ENCODE results near the gene SBNO2. TPM values are rescaled to one million over a fixed set of nuclear protein-coding genes. Genes with fewer than 3 reads are reported as not detected.

Gene SBNO2
- total RNA-seq, 1 donor from 2014 or later: 32.5 TPM

DNA sequence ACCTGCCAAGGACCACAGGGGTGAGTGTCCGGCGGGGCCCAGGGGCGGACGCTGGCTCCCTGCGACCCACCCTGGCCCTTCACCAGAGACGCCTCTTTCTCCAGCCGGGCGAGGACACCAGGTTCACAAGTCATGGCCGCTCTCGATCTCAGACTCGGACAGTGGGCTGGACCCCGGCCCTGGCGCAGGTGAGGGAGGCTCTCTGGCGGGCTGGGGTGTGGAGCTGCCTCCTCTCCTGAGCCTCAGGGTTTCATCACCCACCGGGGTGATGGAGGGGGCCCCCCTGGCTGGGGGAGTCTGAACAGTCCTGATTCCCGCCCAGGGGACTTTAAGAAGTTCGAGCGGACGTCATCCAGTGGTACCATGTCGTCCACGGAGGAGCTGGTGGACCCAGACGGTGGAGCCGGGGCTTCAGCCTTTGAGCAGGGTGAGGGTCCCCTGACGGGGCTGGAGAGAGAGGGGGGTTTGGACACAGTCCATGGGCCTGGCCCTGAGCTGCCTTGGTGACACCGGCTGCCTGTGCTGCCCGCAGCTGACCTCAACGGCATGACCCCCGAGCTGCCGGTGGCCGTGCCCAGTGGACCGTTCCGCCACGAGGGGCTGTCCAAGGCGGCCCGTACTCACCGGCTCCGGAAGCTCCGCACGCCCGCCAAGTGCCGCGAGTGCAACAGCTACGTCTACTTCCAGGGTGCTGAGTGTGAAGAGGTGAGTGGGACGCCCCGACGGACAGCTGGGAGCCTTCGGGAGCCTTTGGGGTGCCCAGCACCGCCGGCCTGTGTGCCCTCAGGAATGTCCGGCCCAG lies 93.5 kb downstream of the SBNO2 start:
- no peak for DNase-seq (ENCODE audit: low read depth, low spot score)
- H3K27me3 Mint-ChIP-seq (ENCODE audit: low read depth): peaks cover 14% of the 10 kb centered on the region
- H3K9me3 Mint-ChIP-seq: no peaks in the 10 kb centered on the region
- no peak overlapping the region for H3K4me3 Mint-ChIP-seq
- no peak overlapping the region for H3K27ac Mint-ChIP-seq (ENCODE audit: unreplicated experiment)
- peaks cover 3% of the 10 kb centered on the region for H3K4me1 Mint-ChIP-seq
- TF ChIP-seq, protein P1, sequence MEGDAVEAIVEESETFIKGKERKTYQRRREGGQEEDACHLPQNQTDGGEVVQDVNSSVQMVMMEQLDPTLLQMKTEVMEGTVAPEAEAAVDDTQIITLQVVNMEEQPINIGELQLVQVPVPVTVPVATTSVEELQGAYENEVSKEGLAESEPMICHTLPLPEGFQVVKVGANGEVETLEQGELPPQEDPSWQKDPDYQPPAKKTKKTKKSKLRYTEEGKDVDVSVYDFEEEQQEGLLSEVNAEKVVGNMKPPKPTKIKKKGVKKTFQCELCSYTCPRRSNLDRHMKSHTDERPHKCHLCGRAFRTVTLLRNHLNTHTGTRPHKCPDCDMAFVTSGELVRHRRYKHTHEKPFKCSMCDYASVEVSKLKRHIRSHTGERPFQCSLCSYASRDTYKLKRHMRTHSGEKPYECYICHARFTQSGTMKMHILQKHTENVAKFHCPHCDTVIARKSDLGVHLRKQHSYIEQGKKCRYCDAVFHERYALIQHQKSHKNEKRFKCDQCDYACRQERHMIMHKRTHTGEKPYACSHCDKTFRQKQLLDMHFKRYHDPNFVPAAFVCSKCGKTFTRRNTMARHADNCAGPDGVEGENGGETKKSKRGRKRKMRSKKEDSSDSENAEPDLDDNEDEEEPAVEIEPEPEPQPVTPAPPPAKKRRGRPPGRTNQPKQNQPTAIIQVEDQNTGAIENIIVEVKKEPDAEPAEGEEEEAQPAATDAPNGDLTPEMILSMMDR (conservative IDR thresholded peaks at IDR 0.05): no peak
- no peaks in the 10 kb centered on the region for H3K36me3 Mint-ChIP-seq (ENCODE audit: low read depth)

DNA sequence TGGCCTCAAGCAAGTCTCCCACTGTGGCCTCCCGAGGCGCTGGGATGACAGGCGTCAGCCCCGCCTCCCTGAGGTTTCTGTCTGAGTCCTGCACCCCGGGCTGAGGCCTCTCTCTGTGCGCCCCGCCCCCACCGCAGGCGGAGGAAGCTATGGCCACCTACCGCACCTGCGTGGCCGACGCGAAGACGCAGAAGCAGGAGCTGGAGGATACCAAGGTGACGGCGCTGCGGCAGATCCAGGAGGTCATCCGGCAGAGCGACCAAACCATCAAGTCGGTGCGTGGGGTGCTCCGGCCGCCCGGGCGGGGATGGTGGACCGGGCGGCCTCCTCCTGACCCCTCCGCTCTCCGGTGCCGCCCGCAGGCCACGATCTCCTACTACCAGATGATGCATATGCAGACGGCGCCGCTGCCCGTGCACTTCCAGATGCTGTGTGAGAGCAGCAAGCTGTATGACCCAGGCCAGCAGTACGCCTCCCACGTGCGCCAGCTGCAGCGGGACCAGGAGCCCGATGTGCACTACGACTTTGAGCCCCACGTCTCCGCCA lies 94.4 kb downstream of the SBNO2 start:
- Mint-ChIP-seq H3K9me3 (no peaks in the 10 kb centered on the region), H3K36me3 (ENCODE audit: low read depth) (no peaks in the 10 kb centered on the region), H3K27me3 (ENCODE audit: low read depth) (peaks cover 16% of the 10 kb centered on the region), H3K27ac (ENCODE audit: unreplicated experiment) (no peak overlapping the region), H3K4me1 (peaks cover 3% of the 10 kb centered on the region), H3K4me3 (no peak overlapping the region)
- DNase-seq (ENCODE audit: low read depth, low spot score): no peak
- TF ChIP-seq, protein P1 (conservative IDR thresholded peaks at IDR 0.05): no peak

DNA sequence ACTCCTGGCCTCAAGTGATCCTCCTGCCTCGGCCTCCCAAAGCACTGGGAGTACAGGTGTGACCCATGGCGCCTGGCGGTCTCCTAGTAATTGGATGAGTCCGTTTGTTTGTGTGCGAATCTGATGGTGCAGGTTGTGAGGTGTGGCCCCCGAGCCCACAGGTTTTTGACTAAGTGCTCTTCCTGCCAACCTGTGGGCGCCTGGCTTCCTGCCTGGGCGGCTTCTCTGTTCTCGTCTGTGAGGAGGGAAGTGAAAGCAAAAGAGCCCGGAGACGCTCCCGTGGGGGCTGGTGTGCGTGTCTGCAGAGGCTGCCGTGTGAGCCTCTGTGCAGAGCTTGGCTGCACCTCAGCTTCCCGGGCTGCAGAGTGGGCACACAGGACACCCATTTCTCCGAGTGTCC lies 97.1 kb downstream of the SBNO2 start:
- no peaks in the 10 kb centered on the region for H3K36me3 Mint-ChIP-seq (ENCODE audit: low read depth)
- H3K4me3 Mint-ChIP-seq: no peak overlapping the region
- peaks cover 1% of the 10 kb centered on the region for H3K4me1 Mint-ChIP-seq
- no peaks in the 10 kb centered on the region for H3K9me3 Mint-ChIP-seq
- no peak overlapping the region for H3K27ac Mint-ChIP-seq (ENCODE audit: unreplicated experiment)
- TF ChIP-seq, protein P1 (conservative IDR thresholded peaks at IDR 0.05): no peak
- DNase-seq (ENCODE audit: low read depth, low spot score): no peak
- peaks cover 22% of the 10 kb centered on the region for H3K27me3 Mint-ChIP-seq (ENCODE audit: low read depth)

DNA sequence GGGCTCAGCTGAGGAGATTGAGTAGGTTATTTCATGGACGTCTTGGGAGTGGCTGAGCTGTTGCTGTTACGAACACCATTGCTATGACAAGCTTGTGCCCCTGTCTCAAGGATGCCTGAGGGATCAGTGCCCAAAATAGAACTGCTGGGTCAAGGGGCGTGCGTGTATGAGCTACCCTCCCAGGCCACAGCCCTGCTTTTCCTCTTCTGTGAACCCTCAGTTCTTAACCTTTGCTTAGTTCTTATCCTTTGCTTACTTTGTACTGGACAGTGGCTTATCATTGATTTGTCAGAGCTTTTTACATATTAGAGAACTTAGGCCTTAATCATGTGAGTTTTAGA lies 98.1 kb downstream of the SBNO2 start:
- TF ChIP-seq, protein P1 (conservative IDR thresholded peaks at IDR 0.05): no peak
- H3K4me3 Mint-ChIP-seq: no peak overlapping the region
- DNase-seq (ENCODE audit: low read depth, low spot score): no peak
- H3K36me3 Mint-ChIP-seq (ENCODE audit: low read depth): no peaks in the 10 kb centered on the region
- no peak overlapping the region for H3K27ac Mint-ChIP-seq (ENCODE audit: unreplicated experiment)
- H3K4me1 Mint-ChIP-seq: peaks cover 5% of the 10 kb centered on the region
- no peaks in the 10 kb centered on the region for H3K9me3 Mint-ChIP-seq
- peaks cover 27% of the 10 kb centered on the region for H3K27me3 Mint-ChIP-seq (ENCODE audit: low read depth)

DNA sequence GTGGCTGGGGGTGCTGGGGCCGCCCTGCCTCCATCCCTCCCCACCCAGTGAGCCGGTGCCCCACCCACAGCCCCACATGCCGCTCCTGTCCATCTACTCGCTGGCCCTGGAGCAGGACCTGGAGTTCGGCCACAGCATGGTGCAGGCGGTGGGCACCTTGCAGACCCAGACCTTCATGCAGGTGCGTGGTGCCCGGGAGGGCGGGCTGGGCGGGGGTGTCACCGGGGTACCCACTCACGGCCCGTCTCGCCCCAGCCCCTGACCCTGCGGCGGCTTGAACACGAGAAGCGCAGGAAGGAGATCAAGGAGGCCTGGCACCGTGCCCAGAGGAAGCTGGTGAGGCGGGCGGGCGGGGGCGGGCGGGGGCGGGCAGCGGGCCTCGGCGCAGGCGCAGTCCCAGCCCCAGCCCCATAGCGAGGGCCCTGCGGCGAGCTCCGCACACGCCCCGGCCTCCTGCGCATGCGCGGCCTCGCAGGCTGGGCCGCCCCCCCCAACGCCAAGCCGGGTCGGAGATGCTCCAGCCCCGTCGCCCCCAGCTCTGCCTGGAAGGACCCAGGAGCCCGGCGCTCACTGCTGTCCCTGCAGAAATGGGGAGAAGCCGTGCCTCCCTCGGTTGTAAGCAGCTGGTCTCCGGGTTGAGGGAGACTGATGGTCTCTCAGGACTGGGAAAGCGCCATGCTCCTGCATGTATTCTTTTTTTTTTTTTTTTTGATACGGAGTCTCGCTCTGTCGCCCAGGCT lies 99.4 kb downstream of the SBNO2 start:
- H3K36me3 Mint-ChIP-seq (ENCODE audit: low read depth): no peaks in the 10 kb centered on the region
- H3K4me3 Mint-ChIP-seq: no peak overlapping the region
- H3K9me3 Mint-ChIP-seq: no peaks in the 10 kb centered on the region
- H3K27me3 Mint-ChIP-seq (ENCODE audit: low read depth): peaks cover 39% of the 10 kb centered on the region
- TF ChIP-seq, protein P1 (conservative IDR thresholded peaks at IDR 0.05): no peak
- no peak for DNase-seq (ENCODE audit: low read depth, low spot score)
- H3K27ac Mint-ChIP-seq (ENCODE audit: unreplicated experiment): no peak overlapping the region
- H3K4me1 Mint-ChIP-seq: peaks cover 5% of the 10 kb centered on the region

Data from neural crest cell (in vitro differentiated cells).